SU-DHL-6 (cell line): ENCODE results near the gene SH3RF1.

Experiments
- H2AFZ ChIP-seq: fragments of 200-600 bp; sonication (generic); 2 replicates; pipeline ENCODE4 v1.6.1; 2014; ENCODE audit warnings: low read depth, mild to moderate bottlenecking, moderate library complexity, mixed read lengths, antibody characterized with exemption, low read length; ENCODE audit not compliant: severe bottlenecking
- H3F3A ChIP-seq: fragments of 200-600 bp; shearing (Covaris generic); 2 replicates; pipeline ENCODE4 v1.6.0; 2016; ENCODE audit warnings: antibody characterized with exemption, mild to moderate bottlenecking; ENCODE audit not compliant: insufficient read depth
- H3K27ac ChIP-seq: fragments of 200-600 bp; sonication (generic); 2 replicates; pipeline ENCODE4 v1.5.1; 2016; ENCODE audit warnings: low read depth, mild to moderate bottlenecking, low read length, moderate library complexity, mixed read lengths
- H3K27me3 ChIP-seq: fragments of 200-600 bp; sonication (generic), shearing (Covaris generic); 2 replicates; pipeline ENCODE4 v1.6.0; 2014; ENCODE audit warnings: mild to moderate bottlenecking, low read length
- H3K36me3 ChIP-seq: fragments of 200-600 bp; sonication (generic); 2 replicates; pipeline ENCODE4 v1.6.1; 2014; ENCODE audit warnings: mild to moderate bottlenecking, low read length, mixed read lengths
- H3K4me2 ChIP-seq: fragments of 300-600, 200-600 bp; shearing (Covaris generic), sonication (generic); 2 replicates; pipeline ENCODE4 v1.6.0; 2014; ENCODE audit warnings: low read length, low read depth, mild to moderate bottlenecking; ENCODE audit not compliant: poor library complexity, severe bottlenecking
- H3K4me3 ChIP-seq: fragments of 200-600 bp; sonication (generic); 2 replicates; pipeline ENCODE4 v1.5.1; 2014; ENCODE audit warnings: antibody characterized with exemption, low read length, mild to moderate bottlenecking, mixed read lengths; ENCODE audit not compliant: insufficient read depth, poor library complexity, severe bottlenecking
- H3K79me2 ChIP-seq: fragments of 200-600 bp; sonication (generic); 2 replicates; pipeline ENCODE4 v1.6.1; 2014; ENCODE audit warnings: mild to moderate bottlenecking, low read length, moderate library complexity; ENCODE audit not compliant: insufficient read depth
- H3K9ac ChIP-seq: fragments of 200-600 bp; sonication (generic); 2 replicates; pipeline ENCODE4 v1.7.0; 2014; ENCODE audit warnings: mild to moderate bottlenecking, low read length
- H3K9me2 ChIP-seq: fragments of 200-600 bp; sonication (generic); replicated peaks from 2 replicates; pipeline ENCODE4 v1.6.1; 2014; ENCODE audit warnings: low read length; ENCODE audit not compliant: insufficient read depth
- H3K9me3 ChIP-seq: fragments of 200-600 bp; sonication (generic); 2 replicates; pipeline ENCODE4 v1.6.1; 2014; ENCODE audit warnings: low read length, mixed read lengths; ENCODE audit not compliant: insufficient read depth
- H4K20me1 ChIP-seq: fragments of 200-600 bp; sonication (generic); 2 replicates; pipeline ENCODE4 v1.6.1; 2014; ENCODE audit warnings: low read depth, mild to moderate bottlenecking, antibody characterized with exemption, low read length, moderate library complexity, mixed read lengths
- CTCF ChIP-seq: fragments of 200-600 bp; sonication (generic); IDR thresholded peaks from one replicate; pipeline ENCODE4 v1.5.1; 2017; ENCODE audit warnings: antibody characterized with exemption, mild to moderate bottlenecking, low read length, moderate library complexity; ENCODE audit not compliant: insufficient read depth, poor library complexity, severe bottlenecking
- EZH2phosphoT487 ChIP-seq: fragments of 200-600 bp; sonication (generic), shearing (Covaris generic); conservative IDR thresholded peaks from 2 replicates; pipeline ENCODE4 v1.6.1; 2018; ENCODE audit warnings: mild to moderate bottlenecking, antibody characterized with exemption, low read length, moderate library complexity, mixed read lengths

SH3RF1 gene

GRCh38 chr4:169122422-169122821 is 148.3 kb downstream of the SH3RF1 start:
- Histone ChIP-seq H3K79me2 (no peaks in the 10 kb centered on the region), H3K27me3 (no peaks in the 10 kb centered on the region), H4K20me1 (no peaks in the 10 kb centered on the region), H3K9me2 (no peaks in the 10 kb centered on the region), H3K4me2 (no peak overlapping the region), H2AFZ (no peak overlapping the region), H3K27ac (no peak overlapping the region), H3K4me3 (no peak overlapping the region), H3F3A (no peaks in the 10 kb centered on the region), H3K9ac (no peak overlapping the region), H3K36me3 (no peaks in the 10 kb centered on the region), H3K9me3 (no peaks in the 10 kb centered on the region)
- TF ChIP-seq CTCF (no peak), EZH2phosphoT487 (no peak)

- H4K20me1 ChIP-seq: no peaks in the 10 kb centered on the region
- H3K9me3 ChIP-seq: no peaks in the 10 kb centered on the region
- no peak overlapping the region for H3K4me3 ChIP-seq
- no peak overlapping the region for H3K27ac ChIP-seq
- no peak for TF ChIP-seq EZH2phosphoT487
- TF ChIP-seq CTCF: no peak
- no peaks in the 10 kb centered on the region for H3F3A ChIP-seq
- no peaks in the 10 kb centered on the region for H3K79me2 ChIP-seq
- H3K4me2 ChIP-seq: no peak overlapping the region
- H3K9ac ChIP-seq: no peak overlapping the region
- H3K27me3 ChIP-seq: no peaks in the 10 kb centered on the region
- no peaks in the 10 kb centered on the region for H3K36me3 ChIP-seq
- H3K9me2 ChIP-seq: no peaks in the 10 kb centered on the region
- no peak overlapping the region for H2AFZ ChIP-seq
These were observed 148.8 kb downstream of the SH3RF1 start for GRCh38 chr4:169121861-169122382.

- Histone ChIP-seq H3K4me2 (no peak overlapping the region), H3K4me3 (no peak overlapping the region)
- TF ChIP-seq CTCF: no peak
- no peak for TF ChIP-seq EZH2phosphoT487
These were observed 150.1 kb downstream of the SH3RF1 start for GRCh38 chr4:169120624-169121023.

More at GRCh38 chr4:169120624-169121023, 150.1 kb downstream of the SH3RF1 start:
- H3F3A ChIP-seq: no peaks in the 10 kb centered on the region
- H3K9me3 ChIP-seq: no peaks in the 10 kb centered on the region
- no peaks in the 10 kb centered on the region for H3K79me2 ChIP-seq
- no peaks in the 10 kb centered on the region for H4K20me1 ChIP-seq
- H3K27ac ChIP-seq: no peak overlapping the region
- no peak overlapping the region for H2AFZ ChIP-seq
- H3K36me3 ChIP-seq: no peaks in the 10 kb centered on the region
- no peaks in the 10 kb centered on the region for H3K27me3 ChIP-seq
- H3K9ac ChIP-seq: no peak overlapping the region
- no peaks in the 10 kb centered on the region for H3K9me2 ChIP-seq
